H1 (cell line): ENCODE measurements around the gene ARHGAP27.

Source experiments
- CREB1 ChIP-seq: IDR thresholded peaks from 2 replicates; pipeline ENCODE4 v1.6.1; 2012; ENCODE audit warnings: inconsistent platforms
- CTCF ChIP-seq, 3 experiments: IDR thresholded peaks; 1 replicate in 2 of 3; 2 replicates in 1 of 3; pipeline versions ENCODE4 v1.5.1 to v1.6.1; 2011; ENCODE audit warnings: low read length in 3 of 3, mild to moderate bottlenecking in 3 of 3, inconsistent platforms in 2 of 3, low read depth in 1 of 3, moderate library complexity in 1 of 3; ENCODE audit not compliant: insufficient read depth in 1 of 3; ENCODE audit errors: control extremely low read depth in 1 of 3
- EZH2 ChIP-seq: fragments of 200-600 bp; sonication (generic); IDR thresholded peaks from 2 replicates; pipeline ENCODE4 v1.7.1; 2012; ENCODE audit warnings: low read depth, mild to moderate bottlenecking, moderate library complexity, low read length, inconsistent platforms; ENCODE audit not compliant: severe bottlenecking
- MAX ChIP-seq: IDR thresholded peaks from 2 replicates; pipeline ENCODE4 v1.6.1; 2012; ENCODE audit warnings: inconsistent platforms
- RBBP5 ChIP-seq: IDR thresholded peaks from 2 replicates; pipeline ENCODE4 v1.7.1; 2012; ENCODE audit warnings: low read depth, mild to moderate bottlenecking, inconsistent platforms, low read length, moderate library complexity, borderline replicate concordance
- SRF ChIP-seq: IDR thresholded peaks from 2 replicates; pipeline ENCODE4 v1.6.1; 2011; ENCODE audit warnings: mild to moderate bottlenecking, low read depth, low read length, moderate library complexity

GRCh38 chr17:45413498-45413923 is 19.2 kb downstream of the ARHGAP27 start:
- no peak for TF ChIP-seq CTCF (IDR thresholded peaks at IDR 0.05; ENCODE audit: control extremely low read depth in 1 of 3, insufficient read depth in 1 of 3, low read depth in 1 of 3, low read length in 3 of 3)
- TF ChIP-seq SRF = no peak
- TF ChIP-seq EZH2 = no peak
- no peak for TF ChIP-seq CREB1
- TF ChIP-seq MAX = no peak
- no peak for TF ChIP-seq RBBP5
